GM18951 (cell line): ENCODE results near the gene GHR.

Source experiments
- POLR2A ChIP-seq: IDR thresholded peaks from 4 replicates; pipeline ENCODE4 v1.6.1; 2011; ENCODE audit warnings: mild to moderate bottlenecking; ENCODE audit not compliant: insufficient read length, insufficient read depth; ENCODE audit errors: extremely low read depth
- in situ Hi-C: fragments of 300-500 bp; cut with MboI; formaldehyde crosslinking; loops from one replicate; pipeline ENCODE4 v1.12.0; 2022; ENCODE audit warnings: low sequenced_read_pairs, mixed read lengths, inconsistent platforms; ENCODE audit not compliant: unreplicated experiment

The GHR gene

GRCh38 chr5:42600441-42600840 is 177.2 kb downstream of the GHR start:
- in situ Hi-C loops: no loop called here
- TF ChIP-seq POLR2A: no peak

- in situ Hi-C loops: no loop called here
- no peak for TF ChIP-seq POLR2A
These were observed 181.0 kb downstream of the GHR start for GRCh38 chr5:42604171-42604711.

GRCh38 chr5:42605490-42605889 is 182.3 kb downstream of the GHR start:
- in situ Hi-C loops: no loop called here
- TF ChIP-seq POLR2A: no peak

GRCh38 chr5:42606464-42606869 is 183.2 kb downstream of the GHR start:
- in situ Hi-C loops: no loop called here
- no peak for TF ChIP-seq POLR2A

GRCh38 chr5:42611437-42611836 is 188.2 kb downstream of the GHR start:
- in situ Hi-C loops: no loop called here
- TF ChIP-seq POLR2A: no peak

GRCh38 chr5:42612750-42613366 is 189.6 kb downstream of the GHR start:
- TF ChIP-seq POLR2A: no peak
- in situ Hi-C loops: no loop called here

- in situ Hi-C loops: no loop called here
- no peak for TF ChIP-seq POLR2A
These were observed 191.3 kb downstream of the GHR start for GRCh38 chr5:42614509-42614908.

- TF ChIP-seq POLR2A: no peak
- in situ Hi-C loops: no loop called here
These were observed 197.5 kb downstream of the GHR start for GRCh38 chr5:42620579-42621216.

- in situ Hi-C loops: no loop called here
- no peak for TF ChIP-seq POLR2A
These were observed 198.0 kb downstream of the GHR start for GRCh38 chr5:42621242-42621641.

GRCh38 chr5:42621662-42622061 is 198.4 kb downstream of the GHR start:
- in situ Hi-C loops: no loop called here
- no peak for TF ChIP-seq POLR2A

- no peak for TF ChIP-seq POLR2A
These were observed 201.7 kb downstream of the GHR start for GRCh38 chr5:42624912-42625311.

GRCh38 chr5:42626462-42626861 is 203.2 kb downstream of the GHR start:
- no peak for TF ChIP-seq POLR2A

More at GRCh38 chr5:42624912-42625311, 201.7 kb downstream of the GHR start:
- in situ Hi-C loops: no loop called here

GRCh38 chr5:42628821-42629220 is 205.6 kb downstream of the GHR start:
- in situ Hi-C loops: no loop called here
- no peak for TF ChIP-seq POLR2A

More at GRCh38 chr5:42626462-42626861, 203.2 kb downstream of the GHR start:
- in situ Hi-C loops: no loop called here

- in situ Hi-C loops: no loop called here
These were observed 206.0 kb downstream of the GHR start for GRCh38 chr5:42629284-42629683.

GRCh38 chr5:42631241-42631640 is 208.0 kb downstream of the GHR start:
- in situ Hi-C loops: no loop called here
- TF ChIP-seq POLR2A: no peak

More at GRCh38 chr5:42629284-42629683, 206.0 kb downstream of the GHR start:
- TF ChIP-seq POLR2A: no peak
